Measurements from ENCODE around the gene NAT16.

DNA sequence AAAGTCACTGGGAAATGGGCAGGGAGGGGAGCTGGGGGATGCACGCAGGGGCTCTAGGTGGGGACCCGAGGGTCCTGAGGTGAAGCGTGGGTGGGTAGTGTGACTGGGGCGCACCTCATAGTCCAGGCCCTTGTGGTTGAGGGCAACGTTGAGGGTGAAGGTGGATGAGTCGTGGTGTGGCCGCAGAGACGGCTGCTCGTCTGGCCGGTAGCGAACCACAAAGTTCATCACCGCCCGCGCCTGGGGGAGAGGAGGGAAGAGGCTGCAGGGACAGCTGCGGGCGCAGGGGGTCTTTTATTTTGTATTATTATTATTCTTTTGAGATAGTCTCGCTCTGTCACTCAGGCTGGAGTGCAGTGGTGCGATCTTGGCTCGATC, 26.6 kb upstream of the NAT16 start:
- TF ChIP-seq, protein P1, sequence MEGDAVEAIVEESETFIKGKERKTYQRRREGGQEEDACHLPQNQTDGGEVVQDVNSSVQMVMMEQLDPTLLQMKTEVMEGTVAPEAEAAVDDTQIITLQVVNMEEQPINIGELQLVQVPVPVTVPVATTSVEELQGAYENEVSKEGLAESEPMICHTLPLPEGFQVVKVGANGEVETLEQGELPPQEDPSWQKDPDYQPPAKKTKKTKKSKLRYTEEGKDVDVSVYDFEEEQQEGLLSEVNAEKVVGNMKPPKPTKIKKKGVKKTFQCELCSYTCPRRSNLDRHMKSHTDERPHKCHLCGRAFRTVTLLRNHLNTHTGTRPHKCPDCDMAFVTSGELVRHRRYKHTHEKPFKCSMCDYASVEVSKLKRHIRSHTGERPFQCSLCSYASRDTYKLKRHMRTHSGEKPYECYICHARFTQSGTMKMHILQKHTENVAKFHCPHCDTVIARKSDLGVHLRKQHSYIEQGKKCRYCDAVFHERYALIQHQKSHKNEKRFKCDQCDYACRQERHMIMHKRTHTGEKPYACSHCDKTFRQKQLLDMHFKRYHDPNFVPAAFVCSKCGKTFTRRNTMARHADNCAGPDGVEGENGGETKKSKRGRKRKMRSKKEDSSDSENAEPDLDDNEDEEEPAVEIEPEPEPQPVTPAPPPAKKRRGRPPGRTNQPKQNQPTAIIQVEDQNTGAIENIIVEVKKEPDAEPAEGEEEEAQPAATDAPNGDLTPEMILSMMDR (IDR thresholded peaks at IDR 0.05; ENCODE audit: insufficient read depth, low read length), result no peak
- no peak for TF ChIP-seq POLR2AphosphoS5 (IDR thresholded peaks at IDR 0.05; ENCODE audit: low read depth)
- TF ChIP-seq GABPA (IDR thresholded peaks at IDR 0.05; ENCODE audit: low read depth), result no peak
- TF ChIP-seq, protein P2, sequence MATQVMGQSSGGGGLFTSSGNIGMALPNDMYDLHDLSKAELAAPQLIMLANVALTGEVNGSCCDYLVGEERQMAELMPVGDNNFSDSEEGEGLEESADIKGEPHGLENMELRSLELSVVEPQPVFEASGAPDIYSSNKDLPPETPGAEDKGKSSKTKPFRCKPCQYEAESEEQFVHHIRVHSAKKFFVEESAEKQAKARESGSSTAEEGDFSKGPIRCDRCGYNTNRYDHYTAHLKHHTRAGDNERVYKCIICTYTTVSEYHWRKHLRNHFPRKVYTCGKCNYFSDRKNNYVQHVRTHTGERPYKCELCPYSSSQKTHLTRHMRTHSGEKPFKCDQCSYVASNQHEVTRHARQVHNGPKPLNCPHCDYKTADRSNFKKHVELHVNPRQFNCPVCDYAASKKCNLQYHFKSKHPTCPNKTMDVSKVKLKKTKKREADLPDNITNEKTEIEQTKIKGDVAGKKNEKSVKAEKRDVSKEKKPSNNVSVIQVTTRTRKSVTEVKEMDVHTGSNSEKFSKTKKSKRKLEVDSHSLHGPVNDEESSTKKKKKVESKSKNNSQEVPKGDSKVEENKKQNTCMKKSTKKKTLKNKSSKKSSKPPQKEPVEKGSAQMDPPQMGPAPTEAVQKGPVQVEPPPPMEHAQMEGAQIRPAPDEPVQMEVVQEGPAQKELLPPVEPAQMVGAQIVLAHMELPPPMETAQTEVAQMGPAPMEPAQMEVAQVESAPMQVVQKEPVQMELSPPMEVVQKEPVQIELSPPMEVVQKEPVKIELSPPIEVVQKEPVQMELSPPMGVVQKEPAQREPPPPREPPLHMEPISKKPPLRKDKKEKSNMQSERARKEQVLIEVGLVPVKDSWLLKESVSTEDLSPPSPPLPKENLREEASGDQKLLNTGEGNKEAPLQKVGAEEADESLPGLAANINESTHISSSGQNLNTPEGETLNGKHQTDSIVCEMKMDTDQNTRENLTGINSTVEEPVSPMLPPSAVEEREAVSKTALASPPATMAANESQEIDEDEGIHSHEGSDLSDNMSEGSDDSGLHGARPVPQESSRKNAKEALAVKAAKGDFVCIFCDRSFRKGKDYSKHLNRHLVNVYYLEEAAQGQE (IDR thresholded peaks at IDR 0.05; ENCODE audit: insufficient replicate concordance, low read depth), result no peak
- no peak for TF ChIP-seq SPI1 (IDR thresholded peaks at IDR 0.05; ENCODE audit: borderline replicate concordance, low read depth)
